ENCODE data around the gene ZNF536.
"Not testable (repeated sequence)": the region's sequence is repeated elsewhere in the genome, so short reads cannot be mapped to it uniquely, and the experiment has no call there.

The ZNF536 gene

DNA sequence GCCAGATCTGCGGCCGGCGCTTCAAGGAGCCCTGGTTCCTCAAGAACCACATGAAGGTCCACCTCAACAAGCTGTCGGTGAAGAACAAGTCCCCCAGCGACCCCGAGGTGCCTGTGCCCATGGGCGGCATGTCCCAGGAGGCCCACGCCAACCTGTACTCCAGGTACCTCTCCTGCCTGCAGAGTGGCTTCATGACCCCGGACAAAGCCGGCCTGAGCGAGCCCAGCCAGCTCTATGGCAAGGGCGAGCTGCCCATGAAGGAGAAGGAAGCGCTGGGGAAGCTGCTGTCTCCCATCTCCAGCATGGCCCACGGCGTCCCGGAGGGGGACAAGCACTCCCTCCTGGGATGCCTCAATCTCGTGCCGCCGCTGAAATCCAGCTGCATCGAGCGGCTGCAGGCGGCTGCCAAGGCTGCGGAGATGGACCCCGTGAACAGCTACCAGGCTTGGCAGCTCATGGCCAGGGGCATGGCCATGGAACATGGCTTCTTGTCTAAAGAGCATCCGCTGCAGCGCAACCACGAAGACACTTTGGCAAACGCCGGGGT, 72.6 kb downstream of the ZNF536 start:
- H3K27ac Mint-ChIP-seq, result no peak overlapping the region
- H3K9me3 Mint-ChIP-seq, result peaks cover 6% of the 10 kb centered on the region
- H3K36me3 Mint-ChIP-seq, result no peaks in the 10 kb centered on the region
- no peaks in the 10 kb centered on the region for H3K27me3 Mint-ChIP-seq
- CTCF ChIA-PET, result no interaction called here
- no peak overlapping the region for H3K4me3 Mint-ChIP-seq
- DNase-seq, result no peak
- H3K4me1 Mint-ChIP-seq, result no peaks in the 10 kb centered on the region

DNA sequence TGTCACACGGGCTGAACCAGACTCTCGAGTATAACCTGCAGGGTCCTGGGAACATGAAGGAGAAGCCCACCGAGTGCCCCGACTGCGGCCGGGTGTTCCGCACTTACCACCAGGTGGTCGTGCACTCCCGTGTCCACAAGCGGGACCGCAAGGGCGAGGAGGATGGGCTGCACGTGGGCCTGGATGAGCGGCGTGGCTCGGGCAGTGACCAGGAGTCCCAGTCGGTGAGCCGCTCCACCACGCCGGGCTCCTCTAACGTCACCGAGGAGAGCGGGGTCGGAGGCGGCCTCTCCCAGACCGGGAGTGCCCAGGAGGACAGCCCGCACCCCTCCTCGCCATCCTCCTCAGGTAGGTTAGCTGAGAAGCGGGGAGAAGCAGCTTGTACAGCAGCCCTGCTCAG, 73.2 kb downstream of the ZNF536 start:
- Mint-ChIP-seq H3K27ac (no peak overlapping the region), H3K36me3 (no peaks in the 10 kb centered on the region), H3K4me3 (no peak overlapping the region), H3K4me1 (no peaks in the 10 kb centered on the region), H3K27me3 (no peaks in the 10 kb centered on the region), H3K9me3 (peaks cover 6% of the 10 kb centered on the region)
- DNase-seq, result no peak
- CTCF ChIA-PET, result no interaction called here

DNA sequence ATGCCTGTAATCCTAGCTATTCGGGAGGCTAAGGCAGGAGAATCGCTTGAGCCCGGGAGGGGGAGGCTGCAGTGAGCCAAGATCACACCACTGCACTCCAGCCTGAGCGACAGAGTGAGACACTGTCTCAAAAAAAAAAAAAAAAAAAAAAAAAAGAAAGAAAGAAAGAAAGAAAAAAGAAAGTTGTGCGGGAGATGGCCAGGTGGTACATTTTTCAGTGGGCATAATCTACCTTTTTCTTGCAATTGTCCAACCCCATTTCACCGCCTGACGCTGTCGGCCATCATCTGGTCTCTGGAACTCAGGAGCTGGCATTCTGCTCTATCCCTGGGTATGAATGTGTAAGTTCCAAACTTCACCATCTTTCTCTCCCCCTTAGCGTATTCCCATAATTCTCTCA, 73.9 kb downstream of the ZNF536 start:
- DNase-seq, H3K4me3 Mint-ChIP-seq, H3K4me1 Mint-ChIP-seq, CTCF ChIA-PET, H3K9me3 Mint-ChIP-seq, H3K36me3 Mint-ChIP-seq, H3K27ac Mint-ChIP-seq, H3K27me3 Mint-ChIP-seq: not testable (repeated sequence)

DNA sequence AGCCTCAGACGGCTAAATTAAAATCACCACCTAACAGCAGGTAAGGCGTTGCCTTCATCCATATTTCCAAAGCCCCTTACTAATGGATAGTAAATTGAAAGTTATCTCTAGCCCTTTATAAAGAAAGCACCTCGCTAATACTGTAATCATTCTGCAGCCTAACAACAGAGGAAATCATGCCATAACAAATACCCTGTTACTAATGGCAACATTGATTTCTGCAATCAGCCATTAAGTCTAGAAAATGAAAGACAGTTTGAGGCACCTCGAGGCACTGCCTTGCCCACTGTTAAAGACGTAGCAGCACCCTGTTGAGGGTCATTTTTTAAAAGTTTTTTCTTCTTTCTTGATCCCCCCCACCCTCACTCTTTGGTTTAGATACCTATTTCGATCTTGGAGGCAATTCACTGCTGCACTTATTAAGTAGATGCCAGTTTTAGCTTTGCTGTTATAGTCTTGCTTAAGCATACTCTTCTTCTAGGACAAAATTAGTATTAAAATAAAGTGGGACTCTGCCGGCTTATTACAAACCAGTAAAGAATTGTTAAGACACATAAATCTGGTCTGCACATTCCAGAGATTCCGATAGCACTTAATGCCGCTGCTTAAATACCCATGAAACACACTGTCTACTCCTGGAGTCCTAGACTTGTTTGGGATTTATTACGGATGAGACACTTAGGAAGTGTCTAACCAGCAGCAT, 74.8 kb downstream of the ZNF536 start:
- no peak overlapping the region for H3K27ac Mint-ChIP-seq
- H3K4me1 Mint-ChIP-seq, result no peaks in the 10 kb centered on the region
- H3K27me3 Mint-ChIP-seq, result no peaks in the 10 kb centered on the region
- H3K36me3 Mint-ChIP-seq, result no peaks in the 10 kb centered on the region
- DNase-seq, result no peak
- CTCF ChIA-PET, result no interaction called here
- no peak overlapping the region for H3K4me3 Mint-ChIP-seq
- H3K9me3 Mint-ChIP-seq, result peaks cover 6% of the 10 kb centered on the region

DNA sequence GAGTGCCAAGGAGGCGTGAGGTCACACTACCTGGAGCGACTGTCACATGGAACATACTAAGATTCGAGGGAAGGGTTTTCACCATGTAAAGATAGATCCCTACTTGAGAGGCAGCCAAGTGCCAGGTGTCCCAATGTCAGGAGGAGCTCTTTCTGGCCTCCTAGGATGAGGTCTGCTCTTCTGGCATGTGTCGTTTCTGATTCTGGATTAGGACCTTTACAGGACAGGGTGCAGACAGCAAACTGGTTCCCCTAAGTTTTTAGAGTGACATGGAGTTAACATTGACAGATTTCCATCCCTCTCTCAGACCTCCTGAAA, 75.3 kb downstream of the ZNF536 start:
- Mint-ChIP-seq H3K4me1 (no peaks in the 10 kb centered on the region), H3K9me3 (peaks cover 6% of the 10 kb centered on the region), H3K27me3 (no peaks in the 10 kb centered on the region), H3K36me3 (no peaks in the 10 kb centered on the region), H3K27ac (no peak overlapping the region), H3K4me3 (no peak overlapping the region)
- no peak for DNase-seq
- CTCF ChIA-PET, result no interaction called here

DNA sequence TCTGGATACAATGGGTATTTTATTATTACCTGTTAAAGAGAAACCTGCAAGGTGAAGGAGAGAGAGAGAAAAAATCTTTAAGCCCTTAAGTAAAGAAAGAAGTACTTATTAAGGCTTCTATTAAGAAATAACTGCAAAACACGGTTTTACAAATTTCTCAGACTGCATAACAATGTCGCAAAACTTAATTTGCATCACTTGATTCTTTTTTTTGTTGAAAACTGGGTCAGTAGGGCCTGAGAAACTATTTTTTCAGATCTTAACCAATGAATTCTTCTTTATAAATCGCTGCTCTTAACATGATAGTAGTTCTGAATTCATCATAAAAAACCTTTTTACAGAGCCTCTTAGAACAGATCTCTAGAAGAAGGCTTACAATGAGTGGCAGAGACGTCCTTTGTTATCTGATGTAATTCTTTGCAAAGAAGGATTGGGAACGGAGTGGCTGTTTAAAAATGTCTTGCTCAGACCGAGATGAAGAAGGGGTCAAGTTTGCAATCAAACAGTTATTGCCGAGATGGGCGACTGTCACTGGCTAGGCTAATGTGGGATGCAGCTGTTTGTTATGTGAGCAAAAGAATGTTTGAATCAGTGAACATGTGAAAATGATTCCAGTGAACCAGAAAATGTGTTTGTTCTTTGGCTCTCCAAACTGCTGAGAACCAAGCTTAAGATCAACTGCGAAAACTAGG, 76.3 kb downstream of the ZNF536 start:
- no peaks in the 10 kb centered on the region for H3K36me3 Mint-ChIP-seq
- DNase-seq, result no peak
- H3K4me1 Mint-ChIP-seq, result no peaks in the 10 kb centered on the region
- peaks cover 6% of the 10 kb centered on the region for H3K9me3 Mint-ChIP-seq
- no peak overlapping the region for H3K4me3 Mint-ChIP-seq
- CTCF ChIA-PET, result no interaction called here
- H3K27me3 Mint-ChIP-seq, result no peaks in the 10 kb centered on the region
- H3K27ac Mint-ChIP-seq, result no peak overlapping the region

DNA sequence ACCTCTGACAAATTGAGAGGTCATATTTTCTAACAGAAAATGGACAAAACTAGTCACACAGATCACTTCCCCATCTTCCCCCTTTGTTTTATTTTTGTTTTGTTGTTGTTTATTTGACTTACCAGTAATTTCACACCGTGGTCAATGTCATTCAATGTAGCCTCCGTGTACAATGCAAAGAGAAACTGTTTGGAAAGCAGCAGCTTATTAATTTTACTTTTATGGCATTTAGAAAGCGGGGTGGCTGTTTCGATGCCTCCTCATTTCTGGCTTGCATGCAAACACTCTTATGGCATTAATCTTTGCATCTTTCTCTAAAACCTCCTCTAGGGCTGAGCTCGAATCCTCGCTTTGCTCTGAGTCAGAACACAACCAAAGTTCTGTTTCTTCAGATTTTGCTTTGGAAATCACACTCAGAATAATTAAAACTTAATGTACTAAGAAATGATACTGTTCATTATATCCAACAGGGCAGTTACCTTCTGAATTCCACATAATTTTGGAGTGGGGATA, 77.0 kb downstream of the ZNF536 start:
- Mint-ChIP-seq H3K9me3 (peaks cover 6% of the 10 kb centered on the region), H3K4me3 (no peak overlapping the region), H3K27me3 (no peaks in the 10 kb centered on the region), H3K4me1 (no peaks in the 10 kb centered on the region), H3K27ac (no peak overlapping the region), H3K36me3 (no peaks in the 10 kb centered on the region)
- DNase-seq, result no peak
- CTCF ChIA-PET, result no interaction called here

DNA sequence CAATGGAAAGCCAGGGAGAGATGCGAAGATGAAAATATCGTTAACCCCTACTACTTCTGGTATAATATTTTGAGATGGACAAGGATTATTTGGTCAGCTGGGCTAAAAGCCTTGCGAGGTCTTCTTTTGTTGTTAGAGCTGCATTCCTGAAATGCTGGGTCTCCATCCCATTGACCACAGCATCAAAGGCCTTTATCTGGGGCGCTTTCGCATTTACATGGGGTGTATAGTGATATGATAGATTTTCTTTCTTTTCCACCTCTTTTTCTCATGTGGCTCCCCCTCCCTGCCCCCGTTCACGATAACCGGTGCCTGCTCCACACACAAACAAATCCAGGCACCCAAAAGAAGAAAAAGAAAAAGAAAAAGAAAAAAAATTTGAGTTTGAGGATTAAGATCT, 77.5 kb downstream of the ZNF536 start:
- peaks cover 6% of the 10 kb centered on the region for H3K9me3 Mint-ChIP-seq
- H3K27me3 Mint-ChIP-seq, result no peaks in the 10 kb centered on the region
- no peak for DNase-seq
- H3K27ac Mint-ChIP-seq, result no peak overlapping the region
- CTCF ChIA-PET, result no interaction called here
- no peaks in the 10 kb centered on the region for H3K36me3 Mint-ChIP-seq
- H3K4me3 Mint-ChIP-seq, result no peak overlapping the region
- no peaks in the 10 kb centered on the region for H3K4me1 Mint-ChIP-seq

DNA sequence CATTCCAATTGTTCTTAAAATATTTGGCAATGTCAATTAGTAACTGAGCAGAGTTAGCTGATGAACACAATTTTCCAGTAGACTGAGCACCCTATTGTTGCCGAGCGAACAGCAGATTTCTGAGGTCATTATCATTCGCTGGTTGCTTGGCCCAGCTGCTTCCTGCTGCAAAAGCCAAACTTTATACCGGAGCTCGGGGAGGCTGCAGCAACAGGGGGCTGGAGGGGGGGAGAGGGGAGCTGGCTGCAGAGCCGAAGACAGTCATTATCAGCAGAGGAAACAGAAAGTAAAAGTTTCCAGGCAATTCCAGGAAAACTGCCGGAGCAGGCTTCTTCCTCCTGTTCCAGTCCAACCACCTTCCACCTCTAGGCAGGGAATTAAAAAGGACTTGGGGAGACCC, 77.9 kb downstream of the ZNF536 start:
- Mint-ChIP-seq H3K4me1 (no peaks in the 10 kb centered on the region), H3K4me3 (no peak overlapping the region), H3K36me3 (no peaks in the 10 kb centered on the region), H3K27ac (no peak overlapping the region), H3K9me3 (peaks cover 6% of the 10 kb centered on the region), H3K27me3 (no peaks in the 10 kb centered on the region)
- no peak for DNase-seq
- CTCF ChIA-PET, result no interaction called here

DNA sequence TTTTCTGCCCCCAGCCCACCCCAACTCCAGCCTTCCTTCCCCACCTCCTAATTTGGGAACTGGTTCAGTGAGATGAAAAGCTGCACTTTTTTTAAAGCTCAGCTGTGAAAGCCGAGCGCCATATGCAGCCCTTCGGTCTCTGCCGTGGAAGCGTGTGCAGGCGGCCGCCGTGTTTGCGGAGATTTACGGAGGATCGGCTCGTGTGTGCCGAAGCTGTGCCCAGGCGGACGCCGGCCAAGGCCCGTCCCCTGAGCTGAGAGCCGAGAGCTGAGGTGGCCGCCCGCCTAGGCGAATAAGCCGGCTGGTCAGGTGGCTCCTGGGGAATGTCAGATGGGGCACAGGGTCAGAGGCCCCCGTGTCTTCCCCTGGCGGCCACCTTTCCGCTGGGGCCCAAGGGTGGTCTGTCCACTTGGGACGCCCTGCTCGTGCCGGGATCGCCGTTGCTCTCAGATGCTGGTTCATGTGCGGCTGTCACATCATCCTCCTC, 78.7 kb downstream of the ZNF536 start:
- DNase-seq, result no peak
- CTCF ChIA-PET, result no interaction called here
- no peak overlapping the region for H3K27ac Mint-ChIP-seq
- H3K9me3 Mint-ChIP-seq, result peaks cover 6% of the 10 kb centered on the region
- H3K27me3 Mint-ChIP-seq, result no peaks in the 10 kb centered on the region
- no peaks in the 10 kb centered on the region for H3K36me3 Mint-ChIP-seq
- H3K4me3 Mint-ChIP-seq, result no peak overlapping the region
- no peaks in the 10 kb centered on the region for H3K4me1 Mint-ChIP-seq

DNA sequence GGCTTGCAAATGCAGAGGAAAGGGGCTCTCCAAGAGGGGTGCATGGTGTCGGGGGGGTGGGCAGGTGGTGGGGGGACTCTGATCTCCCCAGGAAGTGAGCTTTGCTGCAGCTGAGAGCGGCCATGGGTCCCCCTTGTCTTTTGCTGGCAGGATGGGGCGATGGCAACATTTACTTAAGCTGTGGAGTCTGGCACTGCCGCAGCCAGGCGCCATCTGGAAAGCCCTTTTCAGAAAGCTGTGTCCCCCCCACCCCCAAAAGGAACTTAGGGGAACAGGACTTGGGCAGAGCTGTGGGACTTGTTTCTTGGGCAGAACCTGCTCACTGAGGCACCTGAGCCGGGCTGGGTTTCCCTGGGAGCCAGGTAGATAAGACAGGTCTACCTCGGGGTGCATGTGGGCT, 80.7 kb downstream of the ZNF536 start:
- no peaks in the 10 kb centered on the region for H3K4me1 Mint-ChIP-seq
- H3K36me3 Mint-ChIP-seq, result no peaks in the 10 kb centered on the region
- no peak overlapping the region for H3K27ac Mint-ChIP-seq
- H3K4me3 Mint-ChIP-seq, result no peak overlapping the region
- no peak for DNase-seq
- no peaks in the 10 kb centered on the region for H3K9me3 Mint-ChIP-seq
- no peaks in the 10 kb centered on the region for H3K27me3 Mint-ChIP-seq
- CTCF ChIA-PET, result no interaction called here

DNA sequence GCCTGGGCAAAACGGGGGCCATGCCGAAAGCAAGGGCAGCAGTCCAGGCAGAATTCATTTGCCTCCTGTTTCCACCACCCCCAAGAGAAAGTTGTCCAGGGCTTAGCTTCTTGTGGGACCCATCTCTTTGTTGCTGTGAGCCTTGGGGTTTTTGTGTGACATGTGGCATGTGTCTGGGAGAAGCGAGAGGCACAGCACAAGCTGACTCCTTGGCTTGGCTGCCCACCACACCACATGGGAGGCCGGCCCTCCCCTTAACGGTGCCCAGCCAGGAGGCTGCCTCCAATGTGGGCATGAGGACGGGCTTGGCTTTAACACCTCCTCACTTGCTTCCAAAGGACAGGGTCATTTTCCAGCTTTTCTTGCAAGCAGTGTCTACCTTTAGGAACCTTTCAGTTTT, 81.6 kb downstream of the ZNF536 start:
- Mint-ChIP-seq H3K27ac (no peak overlapping the region), H3K36me3 (no peaks in the 10 kb centered on the region)
- CTCF ChIA-PET, result no interaction called here

DNA sequence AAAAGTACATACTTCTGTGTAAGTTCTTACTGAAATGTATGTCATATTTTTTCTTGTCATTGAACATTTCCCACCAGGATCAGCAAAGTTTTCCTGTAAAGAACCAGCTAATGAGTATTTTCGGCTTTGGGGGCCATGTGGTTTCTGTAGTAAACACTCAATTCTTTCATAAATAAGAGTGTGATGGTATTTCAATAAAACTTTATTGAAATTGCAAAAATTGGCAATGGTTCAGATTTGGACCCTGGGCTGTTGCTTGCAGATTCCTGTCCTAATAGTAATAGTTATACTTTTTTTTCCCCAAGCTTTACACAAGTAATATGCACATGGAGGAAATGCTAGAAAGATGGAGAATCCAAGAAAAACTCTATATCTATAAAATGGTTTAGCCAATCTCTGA, 83.7 kb downstream of the ZNF536 start:
- CTCF ChIA-PET, result no interaction called here
- Mint-ChIP-seq H3K27me3 (no peaks in the 10 kb centered on the region), H3K4me3 (no peak overlapping the region), H3K9me3 (peaks cover 13% of the 10 kb centered on the region), H3K36me3 (no peaks in the 10 kb centered on the region), H3K27ac (no peak overlapping the region), H3K4me1 (no peaks in the 10 kb centered on the region)
- no peak for DNase-seq

More for the DNA sequence above, 81.6 kb downstream of the ZNF536 start:
- Mint-ChIP-seq H3K4me1 (no peaks in the 10 kb centered on the region), H3K9me3 (peaks cover 2% of the 10 kb centered on the region), H3K4me3 (no peak overlapping the region), H3K27me3 (no peaks in the 10 kb centered on the region)
- DNase-seq, result no peak

DNA sequence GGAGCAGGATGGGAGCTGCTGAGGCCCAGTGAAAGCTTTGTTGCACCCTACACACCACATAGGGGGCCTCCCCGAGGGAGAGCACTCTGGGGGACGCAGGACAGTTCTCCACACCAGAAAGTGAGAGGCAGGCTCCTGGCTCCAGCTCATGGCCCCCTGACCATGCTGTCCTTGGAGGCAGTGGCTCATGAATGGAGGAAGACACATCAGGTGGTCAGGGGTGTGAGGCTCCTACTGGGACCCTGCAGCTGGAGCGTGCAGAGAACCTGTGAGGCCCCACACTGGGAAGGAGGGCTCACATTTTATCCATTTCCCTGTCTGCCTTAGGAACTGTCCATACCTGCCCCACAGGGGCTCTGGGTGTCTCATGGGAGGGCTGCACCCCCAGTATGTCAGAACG, 85.3 kb downstream of the ZNF536 start:
- Mint-ChIP-seq H3K9me3 (peaks cover 13% of the 10 kb centered on the region), H3K36me3 (no peaks in the 10 kb centered on the region), H3K4me1 (no peaks in the 10 kb centered on the region), H3K27ac (no peak overlapping the region), H3K27me3 (no peaks in the 10 kb centered on the region), H3K4me3 (no peak overlapping the region)
- DNase-seq, result no peak
- CTCF ChIA-PET, result no interaction called here

DNA sequence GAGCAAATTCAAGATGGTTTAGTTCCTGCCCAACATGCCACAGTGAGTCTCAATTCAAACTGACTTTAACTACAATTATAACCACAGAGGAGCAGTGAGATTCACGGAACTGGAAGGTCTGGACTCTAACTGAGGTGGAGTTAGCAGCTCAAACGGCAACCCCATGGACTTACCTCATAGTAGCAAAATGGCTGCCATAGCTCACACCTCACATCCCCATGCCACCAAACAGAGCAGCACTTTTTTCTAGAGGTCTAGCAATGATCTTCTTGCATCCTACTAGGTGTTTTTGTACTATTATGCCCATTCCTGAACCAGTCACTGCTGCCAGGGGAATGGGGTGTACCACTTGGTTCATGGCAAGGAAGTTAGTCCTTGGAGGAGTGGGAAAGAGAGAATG, 87.7 kb downstream of the ZNF536 start:
- no peak for DNase-seq
- Mint-ChIP-seq H3K4me1 (no peaks in the 10 kb centered on the region), H3K9me3 (peaks cover 13% of the 10 kb centered on the region), H3K27me3 (no peaks in the 10 kb centered on the region), H3K27ac (no peak overlapping the region), H3K36me3 (no peaks in the 10 kb centered on the region), H3K4me3 (no peak overlapping the region)
- CTCF ChIA-PET, result no interaction called here

All from activated naive CD4-positive, alpha-beta T cell treated with anti-CD3 and anti-CD28 coated beads, Interleukin-2, amount 10 ng/mL, durations not matched to agents 7 days and 5 days (primary cell).